HepG2 (cell line): ENCODE data around the gene RFXANK. TPM values are rescaled to one million over a fixed set of nuclear protein-coding genes. Genes with fewer than 3 reads are reported as not detected.
A peak's percentile ranks its signal among the peaks of the same experiment; 100 is the strongest.

Experiments
- CEBPG ChIP-seq: IDR thresholded peaks from 2 replicates; pipeline ENCODE4 v1.6.1; 2016
- EP300 ChIP-seq, 3 experiments: sonication (generic) in 1 of 3; formaldehyde crosslinking in 1 of 3; IDR thresholded peaks; 2 replicates each; pipeline versions ENCODE4 v1.5.1 to v1.6.1; 2011 to 2020; ENCODE audit warnings: low read depth in 2 of 3, low read length in 2 of 3, borderline replicate concordance in 1 of 3, improper control_type of control experiment in 1 of 3, mild to moderate bottlenecking in 1 of 3, missing genetic modification reagents in 1 of 3, moderate library complexity in 1 of 3
- KDM5A ChIP-seq: fragments of 200-600 bp; sonication (generic); IDR thresholded peaks from 2 replicates; pipeline ENCODE4 v1.7.0; 2018; ENCODE audit warnings: antibody characterized with exemption, mild to moderate bottlenecking, low read length, borderline replicate concordance
- MAZ ChIP-seq, 2 experiments: sonication (generic) in 1 of 2; formaldehyde crosslinking in 1 of 2; IDR thresholded peaks; 2 replicates each; pipeline versions ENCODE4 v1.5.0 to v1.6.1; 2012 to 2020; ENCODE audit warnings: low read depth in 2 of 2, mild to moderate bottlenecking in 2 of 2, borderline replicate concordance in 1 of 2, improper control_type of control experiment in 1 of 2, low read length in 1 of 2, missing genetic modification reagents in 1 of 2, moderate library complexity in 1 of 2
- PHF8 ChIP-seq: sonication (generic); formaldehyde crosslinking; IDR thresholded peaks from 2 replicates; pipeline ENCODE4 v1.5.0; 2020; ENCODE audit warnings: missing genetic modification reagents
- POLR2A ChIP-seq, 2 experiments: IDR thresholded peaks; 2 replicates each; pipeline ENCODE4 v1.6.1; 2011; ENCODE audit warnings: low read depth in 2 of 2, low read length in 2 of 2, mild to moderate bottlenecking in 1 of 2, moderate library complexity in 1 of 2; ENCODE audit not compliant: insufficient read depth in 1 of 2
- RBM39 ChIP-seq: fragments of 200-400 bp; formaldehyde crosslinking; IDR thresholded peaks from one replicate; pipeline ENCODE4 v1.6.1; 2018; ENCODE audit warnings: antibody characterized with exemption, mild to moderate bottlenecking, low read depth, low read length; ENCODE audit not compliant: poor library complexity, severe bottlenecking
- TGIF2 ChIP-seq: IDR thresholded peaks from 2 replicates; pipeline ENCODE4 v1.6.1; 2016; ENCODE audit warnings: control low read depth, missing compliant biosample characterization
- XRCC5 ChIP-seq: fragments of 200-400 bp; formaldehyde crosslinking; optimal IDR thresholded peaks from 2 replicates; pipeline ENCODE3; 2017; ENCODE audit warnings: mild to moderate bottlenecking, low read length
- ZFP36L2 ChIP-seq: sonication (generic); formaldehyde crosslinking; IDR thresholded peaks from 2 replicates; pipeline ENCODE4 v1.4.0; 2020; ENCODE audit warnings: missing genetic modification reagents
- ZNF274 ChIP-seq: sonication (generic); formaldehyde crosslinking; IDR thresholded peaks from 2 replicates; pipeline ENCODE4 v1.5.1; 2020; ENCODE audit warnings: mild to moderate bottlenecking, missing genetic modification reagents
- ZNF543 ChIP-seq: sonication (generic); formaldehyde crosslinking; IDR thresholded peaks from 2 replicates; pipeline ENCODE4 v1.4.0; 2020; ENCODE audit warnings: mild to moderate bottlenecking, missing genetic modification reagents
- ZNF569 ChIP-seq: sonication (generic); formaldehyde crosslinking; IDR thresholded peaks from 2 replicates; pipeline ENCODE4 v1.5.0; 2020; ENCODE audit warnings: mild to moderate bottlenecking, missing genetic modification reagents, moderate library complexity, borderline replicate concordance
- polyA plus RNA-seq, 8 experiments: library from polyadenylated mRNA; depleted of rRNA in 3 of 8; stranded (reverse) in 7 of 8; unstranded in 1 of 8; fragments of >200 nt; fragmentation: Illumina TruSeq in 4 of 8; extraction: Trizol in 4 of 8; gene quantifications; 2 replicates each; pipeline versions ENCODE4 v1.2.1 to v1.2.3, GENCODE V29; 2011 to 2016; ENCODE audit warnings: low read depth in 4 of 8, missing spikeins in 1 of 8, mixed read lengths in 1 of 8; ENCODE audit not compliant: insufficient read depth in 1 of 8
- total RNA-seq, 5 experiments: library from RNA; depleted of rRNA; stranded (reverse); fragments of >200 nt; fragmentation: Illumina TruSeq; extraction: Trizol; gene quantifications; 2 replicates each; pipeline ENCODE4 v1.2.3, GENCODE V29; 2016; ENCODE audit warnings: low read depth in 1 of 5
- TF ChIP-seq, protein P1 (sequence below): sonication (generic); formaldehyde crosslinking; IDR thresholded peaks from 2 replicates; pipeline ENCODE4 v1.4.0; 2020; ENCODE audit warnings: mild to moderate bottlenecking, missing genetic modification reagents, borderline replicate concordance
- TF ChIP-seq, protein P2 (sequence below): sonication (generic); formaldehyde crosslinking; IDR thresholded peaks from 2 replicates; pipeline ENCODE4 v1.8.0; 2022; ENCODE audit warnings: missing genetic modification reagents, mild to moderate bottlenecking, borderline replicate concordance
- TF ChIP-seq, protein P3 (sequence below): sonication (generic); formaldehyde crosslinking; IDR thresholded peaks from 2 replicates; pipeline ENCODE4 v1.4.0; 2020; ENCODE audit warnings: mild to moderate bottlenecking, missing genetic modification reagents, borderline replicate concordance
- TF ChIP-seq, protein P4 (sequence below): sonication (generic); formaldehyde crosslinking; IDR thresholded peaks from 2 replicates; pipeline ENCODE4 v1.5.0; 2020; ENCODE audit warnings: missing genetic modification reagents

Gene RFXANK
- total and polyA plus RNA-seq, 2 of the 13 experiments (the other 11 are each of a cell fraction or from before 2014, with no cell fraction given): 49.9 to 80.7 TPM

DNA sequence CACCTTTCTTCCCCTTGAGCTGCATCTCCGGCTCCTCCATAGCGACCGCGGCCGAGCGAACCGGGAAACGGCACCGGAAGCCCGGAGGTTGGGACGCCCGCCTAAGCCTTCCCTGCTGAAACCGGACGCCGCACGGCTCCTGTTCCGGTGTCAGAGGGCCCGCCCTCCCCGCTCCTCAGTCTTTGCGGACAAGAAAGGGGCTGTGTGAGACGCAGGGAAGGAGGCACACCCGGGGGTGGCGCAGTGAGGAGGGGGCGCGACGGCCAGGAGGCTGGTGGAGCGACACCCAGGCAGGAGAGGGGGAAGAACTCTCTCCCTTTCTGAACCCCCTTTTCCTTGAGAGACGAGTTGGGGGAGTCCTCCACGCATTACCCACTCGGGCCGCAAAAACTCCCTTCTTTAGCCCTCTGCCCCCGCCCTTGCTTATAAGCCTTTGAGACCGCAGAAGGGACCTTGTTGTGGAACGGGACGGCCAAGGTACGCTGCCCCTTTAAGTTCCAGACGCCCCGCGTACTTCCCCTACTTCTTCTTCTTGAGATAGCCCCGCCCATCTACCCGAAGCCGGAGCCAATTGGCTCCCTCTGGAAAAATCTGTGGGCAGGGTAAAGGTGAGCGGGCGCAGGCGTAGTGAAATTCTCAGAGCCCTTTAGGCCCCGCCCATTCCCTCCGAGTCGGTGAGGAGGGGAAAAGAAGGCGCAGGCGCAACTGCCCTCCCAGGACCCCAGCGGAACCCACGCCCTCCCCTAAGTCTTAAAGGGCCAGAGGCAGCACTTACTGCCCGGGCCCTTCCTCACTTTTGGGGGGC, at the start of gene RFXANK, which contains the start of gene BORCS8 (continued):
- TF ChIP-seq ZNF569 (peak; percentile 63; the same call in 1 of the 2 replicates), POLR2A (IDR thresholded peaks at IDR 0.05; ENCODE audit: insufficient read depth in 1 of 2, low read depth in 2 of 2, low read length in 2 of 2) (peak; percentile 55 to 66), KDM5A (peak; percentile 100), CEBPG (CRISPR knock-in tag) (peak; percentile 35; the same call in 1 of the 2 replicates), TGIF2 (CRISPR knock-in tag) (peak; percentile 91), PHF8 (CRISPR knock-in tag) (peak; percentile 93), XRCC5 (peak; percentile 72), ZFP36L2 (CRISPR knock-in tag) (peak; percentile 25; the same call in 1 of the 2 replicates), EP300 (IDR thresholded peaks at IDR 0.05; ENCODE audit: low read depth in 2 of 2, low read length in 2 of 2) (peak; percentile 16 to 48; a peak in 2 of 4 replicates), EP300 (CRISPR knock-in tag; IDR thresholded peaks at IDR 0.05; ENCODE audit: borderline replicate concordance) (peak; percentile 27; the same call in 1 of the 2 replicates), ZNF543 (CRISPR knock-in tag) (0 out of 2 replicates have a peak, but pooled peaks have one; percentile 20), ZNF274 (CRISPR knock-in tag) (peak; percentile 80), RBM39 (peak; percentile 97), MAZ (IDR thresholded peaks at IDR 0.05; ENCODE audit: borderline replicate concordance, low read depth, low read length) (peak; percentile 70), MAZ (CRISPR knock-in tag; IDR thresholded peaks at IDR 0.05; ENCODE audit: low read depth) (peak; percentile 55; the same call in 1 of the 2 replicates)
- TF ChIP-seq, protein P1, sequence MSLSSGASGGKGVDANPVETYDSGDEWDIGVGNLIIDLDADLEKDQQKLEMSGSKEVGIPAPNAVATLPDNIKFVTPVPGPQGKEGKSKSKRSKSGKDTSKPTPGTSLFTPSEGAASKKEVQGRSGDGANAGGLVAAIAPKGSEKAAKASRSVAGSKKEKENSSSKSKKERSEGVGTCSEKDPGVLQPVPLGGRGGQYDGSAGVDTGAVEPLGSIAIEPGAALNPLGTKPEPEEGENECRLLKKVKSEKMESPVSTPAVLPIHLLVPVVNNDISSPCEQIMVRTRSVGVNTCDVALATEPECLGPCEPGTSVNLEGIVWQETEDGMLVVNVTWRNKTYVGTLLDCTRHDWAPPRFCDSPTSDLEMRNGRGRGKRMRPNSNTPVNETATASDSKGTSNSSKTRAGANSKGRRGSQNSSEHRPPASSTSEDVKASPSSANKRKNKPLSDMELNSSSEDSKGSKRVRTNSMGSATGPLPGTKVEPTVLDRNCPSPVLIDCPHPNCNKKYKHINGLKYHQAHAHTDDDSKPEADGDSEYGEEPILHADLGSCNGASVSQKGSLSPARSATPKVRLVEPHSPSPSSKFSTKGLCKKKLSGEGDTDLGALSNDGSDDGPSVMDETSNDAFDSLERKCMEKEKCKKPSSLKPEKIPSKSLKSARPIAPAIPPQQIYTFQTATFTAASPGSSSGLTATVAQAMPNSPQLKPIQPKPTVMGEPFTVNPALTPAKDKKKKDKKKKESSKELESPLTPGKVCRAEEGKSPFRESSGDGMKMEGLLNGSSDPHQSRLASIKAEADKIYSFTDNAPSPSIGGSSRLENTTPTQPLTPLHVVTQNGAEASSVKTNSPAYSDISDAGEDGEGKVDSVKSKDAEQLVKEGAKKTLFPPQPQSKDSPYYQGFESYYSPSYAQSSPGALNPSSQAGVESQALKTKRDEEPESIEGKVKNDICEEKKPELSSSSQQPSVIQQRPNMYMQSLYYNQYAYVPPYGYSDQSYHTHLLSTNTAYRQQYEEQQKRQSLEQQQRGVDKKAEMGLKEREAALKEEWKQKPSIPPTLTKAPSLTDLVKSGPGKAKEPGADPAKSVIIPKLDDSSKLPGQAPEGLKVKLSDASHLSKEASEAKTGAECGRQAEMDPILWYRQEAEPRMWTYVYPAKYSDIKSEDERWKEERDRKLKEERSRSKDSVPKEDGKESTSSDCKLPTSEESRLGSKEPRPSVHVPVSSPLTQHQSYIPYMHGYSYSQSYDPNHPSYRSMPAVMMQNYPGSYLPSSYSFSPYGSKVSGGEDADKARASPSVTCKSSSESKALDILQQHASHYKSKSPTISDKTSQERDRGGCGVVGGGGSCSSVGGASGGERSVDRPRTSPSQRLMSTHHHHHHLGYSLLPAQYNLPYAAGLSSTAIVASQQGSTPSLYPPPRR: peak; percentile 48; the same call in 1 of the 2 replicates
- TF ChIP-seq, protein P2, sequence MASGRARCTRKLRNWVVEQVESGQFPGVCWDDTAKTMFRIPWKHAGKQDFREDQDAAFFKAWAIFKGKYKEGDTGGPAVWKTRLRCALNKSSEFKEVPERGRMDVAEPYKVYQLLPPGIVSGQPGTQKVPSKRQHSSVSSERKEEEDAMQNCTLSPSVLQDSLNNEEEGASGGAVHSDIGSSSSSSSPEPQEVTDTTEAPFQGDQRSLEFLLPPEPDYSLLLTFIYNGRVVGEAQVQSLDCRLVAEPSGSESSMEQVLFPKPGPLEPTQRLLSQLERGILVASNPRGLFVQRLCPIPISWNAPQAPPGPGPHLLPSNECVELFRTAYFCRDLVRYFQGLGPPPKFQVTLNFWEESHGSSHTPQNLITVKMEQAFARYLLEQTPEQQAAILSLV: peak; percentile 86; the same call in 1 of the 2 replicates
- TF ChIP-seq, protein P3, sequence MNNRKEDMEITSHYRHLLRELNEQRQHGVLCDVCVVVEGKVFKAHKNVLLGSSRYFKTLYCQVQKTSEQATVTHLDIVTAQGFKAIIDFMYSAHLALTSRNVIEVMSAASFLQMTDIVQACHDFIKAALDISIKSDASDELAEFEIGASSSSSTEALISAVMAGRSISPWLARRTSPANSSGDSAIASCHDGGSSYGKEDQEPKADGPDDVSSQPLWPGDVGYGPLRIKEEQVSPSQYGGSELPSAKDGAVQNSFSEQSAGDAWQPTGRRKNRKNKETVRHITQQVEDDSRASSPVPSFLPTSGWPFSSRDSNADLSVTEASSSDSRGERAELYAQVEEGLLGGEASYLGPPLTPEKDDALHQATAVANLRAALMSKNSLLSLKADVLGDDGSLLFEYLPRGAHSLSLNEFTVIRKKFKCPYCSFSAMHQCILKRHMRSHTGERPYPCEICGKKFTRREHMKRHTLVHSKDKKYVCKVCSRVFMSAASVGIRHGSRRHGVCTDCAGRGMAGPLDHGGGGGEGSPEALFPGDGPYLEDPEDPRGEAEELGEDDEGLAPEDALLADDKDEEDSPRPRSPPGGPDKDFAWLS: no peak
- TF ChIP-seq, protein P4, sequence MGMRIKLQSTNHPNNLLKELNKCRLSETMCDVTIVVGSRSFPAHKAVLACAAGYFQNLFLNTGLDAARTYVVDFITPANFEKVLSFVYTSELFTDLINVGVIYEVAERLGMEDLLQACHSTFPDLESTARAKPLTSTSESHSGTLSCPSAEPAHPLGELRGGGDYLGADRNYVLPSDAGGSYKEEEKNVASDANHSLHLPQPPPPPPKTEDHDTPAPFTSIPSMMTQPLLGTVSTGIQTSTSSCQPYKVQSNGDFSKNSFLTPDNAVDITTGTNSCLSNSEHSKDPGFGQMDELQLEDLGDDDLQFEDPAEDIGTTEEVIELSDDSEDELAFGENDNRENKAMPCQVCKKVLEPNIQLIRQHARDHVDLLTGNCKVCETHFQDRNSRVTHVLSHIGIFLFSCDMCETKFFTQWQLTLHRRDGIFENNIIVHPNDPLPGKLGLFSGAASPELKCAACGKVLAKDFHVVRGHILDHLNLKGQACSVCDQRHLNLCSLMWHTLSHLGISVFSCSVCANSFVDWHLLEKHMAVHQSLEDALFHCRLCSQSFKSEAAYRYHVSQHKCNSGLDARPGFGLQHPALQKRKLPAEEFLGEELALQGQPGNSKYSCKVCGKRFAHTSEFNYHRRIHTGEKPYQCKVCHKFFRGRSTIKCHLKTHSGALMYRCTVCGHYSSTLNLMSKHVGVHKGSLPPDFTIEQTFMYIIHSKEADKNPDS (CRISPR knock-in tag): 0 out of 2 replicates have a peak, but pooled peaks have one; percentile 75
